B cell (primary cell): ENCODE measurements around the gene RNASE8. TPM values are rescaled to one million over a fixed set of nuclear protein-coding genes. Genes with fewer than 3 reads are reported as not detected.

Experiments
- ATAC-seq: fragments of 200-7000 bp; cut with Tn5 transposase; one replicate; pipeline ENCODE4 v1.10.0; 2021; ENCODE audit warnings: low read depth, mild to moderate bottlenecking, moderate number of reproducible peaks, moderate library complexity
- CTCF ChIA-PET: fragments of 350-600 bp; sonication (Branson Sonifier 250); formaldehyde crosslinking; loops from one replicate; lab custom pipeline; 2021; ENCODE audit warnings: antibody characterized with exemption, inconsistent platforms; lab: Charles Lee
- POLR2A ChIA-PET: fragments of 350-600 bp; sonication (Branson Sonifier 250); formaldehyde crosslinking; loops from one replicate; lab custom pipeline; 2021; ENCODE audit warnings: antibody characterized with exemption; lab: Charles Lee
- DNase-seq: peaks from one replicate; pipeline ENCODE4 v3.0.0; 2013
- H2AFZ ChIP-seq: 2 replicates; pipeline ENCODE4 v1.6.1; 2012; ENCODE audit warnings: mild to moderate bottlenecking, low read depth, low read length; ENCODE audit not compliant: insufficient read depth, poor library complexity, severe bottlenecking
- H3K27ac ChIP-seq, 2 donors: 1 replicate in 1 of 2; 2 replicates in 1 of 2; pipeline ENCODE4 v1.5.1; 2012 to 2013; ENCODE audit warnings: low read length in 2 of 2, mild to moderate bottlenecking in 2 of 2, moderate library complexity in 1 of 2
- H3K27me3 ChIP-seq, 4 experiments: fragments of 200-600 bp in 1 of 4; sonication (generic) in 1 of 4; replicated peaks in 1 of 4; 1 replicate in 2 of 4; 2 replicates in 2 of 4; pipeline versions ENCODE4 v1.6.1 to v1.7.0; 2013 to 2016; ENCODE audit warnings: low read length in 3 of 4, mild to moderate bottlenecking in 2 of 4, mixed read lengths in 1 of 4, moderate library complexity in 1 of 4; ENCODE audit not compliant: insufficient read depth in 4 of 4, control insufficient read depth in 3 of 4; ENCODE audit errors: control extremely low read depth in 1 of 4
- H3K36me3 ChIP-seq, 2 experiments: replicated peaks in 1 of 2; 1 replicate in 1 of 2; 2 replicates in 1 of 2; pipeline versions ENCODE4 v1.6.1 to v1.7.1; 2013; ENCODE audit warnings: low read length in 1 of 2; ENCODE audit not compliant: insufficient read depth in 2 of 2, control insufficient read depth in 1 of 2; ENCODE audit errors: control extremely low read depth in 1 of 2, extremely low read depth in 1 of 2
- H3K4me1 ChIP-seq, 2 donors: fragments of 200-600 bp in 1 of 2; sonication (generic) in 1 of 2; 1 replicate in 1 of 2; 2 replicates in 1 of 2; pipeline versions ENCODE4 v1.5.1 to v1.6.1; 2013 to 2017; ENCODE audit warnings: low read length in 2 of 2; ENCODE audit not compliant: control insufficient read depth in 2 of 2, insufficient read depth in 2 of 2
- H3K4me2 ChIP-seq: replicated peaks from 2 replicates; pipeline ENCODE3; 2012; ENCODE audit warnings: mild to moderate bottlenecking, low read depth, low read length; ENCODE audit not compliant: poor library complexity, severe bottlenecking
- H3K4me3 ChIP-seq, 5 experiments: fragments of 200-600 bp in 1 of 5; sonication (generic) in 1 of 5; 1 replicate in 3 of 5; 2 replicates in 2 of 5; pipeline versions ENCODE4 v1.5.1 to v1.7.0; 2011 to 2016; ENCODE audit warnings: low read length in 4 of 5, mild to moderate bottlenecking in 4 of 5, low read depth in 2 of 5, control low read depth in 1 of 5, moderate library complexity in 1 of 5; ENCODE audit not compliant: insufficient read depth in 1 of 5; ENCODE audit errors: control extremely low read depth in 1 of 5, extremely low read depth in 1 of 5
- H3K79me2 ChIP-seq: fragments of 200-600 bp; sonication (generic); one replicate; pipeline ENCODE4 v1.6.0; 2016; ENCODE audit warnings: low read length; ENCODE audit not compliant: control insufficient read depth, insufficient read depth
- H3K9ac ChIP-seq: fragments of 200-600 bp; sonication (generic); 2 replicates; pipeline ENCODE4 v1.6.1; 2017; ENCODE audit warnings: mild to moderate bottlenecking, low read length, moderate library complexity
- H3K9me3 ChIP-seq, 3 donors: one replicate each; pipeline versions ENCODE4 v1.6.1 to v1.7.1; 2013; ENCODE audit warnings: low read length in 2 of 3; ENCODE audit not compliant: control insufficient read depth in 2 of 3, insufficient read depth in 1 of 3; ENCODE audit errors: control extremely low read depth in 1 of 3
- H4K20me1 ChIP-seq: 2 replicates; pipeline ENCODE4 v1.6.0; 2012; ENCODE audit warnings: mild to moderate bottlenecking, low read length; ENCODE audit not compliant: insufficient read depth, control insufficient read depth, poor library complexity, severe bottlenecking
- H3K27ac Mint-ChIP-seq: one replicate; pipeline ENCODE4 v1.8.0; 2021; ENCODE audit warnings: mixed read lengths
- H3K27me3 Mint-ChIP-seq: one replicate; pipeline ENCODE4 v1.8.0; 2021; ENCODE audit warnings: mixed read lengths
- H3K4me1 Mint-ChIP-seq: one replicate; pipeline ENCODE4 v1.8.0; 2021; ENCODE audit warnings: mixed read lengths
- H3K4me3 Mint-ChIP-seq: one replicate; pipeline ENCODE4 v1.8.0; 2021; ENCODE audit warnings: mixed read lengths
- H3K9me3 Mint-ChIP-seq: one replicate; pipeline ENCODE4 v1.8.0; 2022; ENCODE audit warnings: mixed read lengths; ENCODE audit not compliant: insufficient read depth
- EZH2 ChIP-seq: IDR thresholded peaks from 2 replicates; pipeline ENCODE4 v1.6.1; 2012; ENCODE audit warnings: borderline replicate concordance, low read depth, mild to moderate bottlenecking, moderate library complexity, low read length; ENCODE audit not compliant: insufficient read depth, poor library complexity, severe bottlenecking
- WGBS: methylation state at CpG from one replicate; pipeline ENCODE4 v1.1.5; 2013; ENCODE audit warnings: missing lambda C conversion rate; ENCODE audit not compliant: insufficient coverage; 5-methylcytosine and 5-hydroxymethylcytosine counted together
- intact Hi-C: fragments of 100-400 bp; cut with micrococcal nuclease; formaldehyde crosslinking; loops from one replicate; pipeline ENCODE4 v1.10.0; 2022
- polyA plus RNA-seq: library from polyadenylated mRNA; depleted of rRNA; stranded (reverse); fragments of >200 nt; gene quantifications from 2 replicates; pipeline ENCODE4 v1.2.3, GENCODE V29; 2012
- total RNA-seq, 2 donors: library from RNA; stranded (reverse); fragments of 120-200 nt in 1 of 2; gene quantifications; 1 replicate in 1 of 2; 2 replicates in 1 of 2; pipeline versions ENCODE4 v1.2.3 to v1.2.4, GENCODE V29; 2013 to 2022
- TF ChIP-seq, protein P1 (sequence below): fragments of 200-600 bp; IDR thresholded peaks from one replicate; pipeline ENCODE4 v1.8.0; 2022; ENCODE audit warnings: antibody characterized with exemption, mild to moderate bottlenecking

The RNASE8 gene
- total and polyA plus RNA-seq, 2 donors (not counting 1 experiment from before 2014, with no cell fraction given), result not detected

DNA sequence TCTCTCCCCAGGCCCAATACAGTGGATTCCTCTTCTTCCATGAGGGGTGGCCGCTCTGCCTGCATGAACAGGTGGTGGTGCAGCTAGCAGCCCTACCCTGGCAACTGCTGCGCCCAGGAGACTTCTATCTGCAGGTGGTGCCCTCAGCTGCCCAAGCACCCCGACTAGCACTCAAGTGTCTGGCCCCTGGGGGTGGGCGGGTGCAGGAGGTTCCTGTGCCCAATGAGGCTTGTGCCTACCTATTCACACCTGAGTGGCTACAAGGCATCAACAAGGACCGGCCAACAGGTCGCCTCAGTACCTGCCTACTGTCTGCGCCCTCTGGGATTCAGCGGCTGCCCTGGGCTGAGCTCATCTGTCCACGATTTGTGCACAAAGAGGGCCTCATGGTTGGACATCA lies 16.3 kb downstream of the RNASE8 start:
- peaks cover 39% of the 10 kb centered on the region for H3K4me1 Mint-ChIP-seq
- H3K4me3 ChIP-seq, result no peak overlapping the region
- 86% methylated on average over 9 of the region's 9 CpGs for WGBS
- H3K27ac ChIP-seq, result no peak overlapping the region
- no peak overlapping the region for H3K27ac Mint-ChIP-seq
- no peak overlapping the region for H3K9ac ChIP-seq
- intact Hi-C loops, result no loop called here
- no peak overlapping the region for H2AFZ ChIP-seq
- H3K9me3 Mint-ChIP-seq, result no peaks in the 10 kb centered on the region
- H3K4me1 ChIP-seq, result peaks cover 29 to 33% of the 10 kb centered on the region in 2 donors
- peaks cover 0 to 41% (median 11%) of the 10 kb centered on the region in 4 experiments for H3K27me3 ChIP-seq
- TF ChIP-seq, protein P1, sequence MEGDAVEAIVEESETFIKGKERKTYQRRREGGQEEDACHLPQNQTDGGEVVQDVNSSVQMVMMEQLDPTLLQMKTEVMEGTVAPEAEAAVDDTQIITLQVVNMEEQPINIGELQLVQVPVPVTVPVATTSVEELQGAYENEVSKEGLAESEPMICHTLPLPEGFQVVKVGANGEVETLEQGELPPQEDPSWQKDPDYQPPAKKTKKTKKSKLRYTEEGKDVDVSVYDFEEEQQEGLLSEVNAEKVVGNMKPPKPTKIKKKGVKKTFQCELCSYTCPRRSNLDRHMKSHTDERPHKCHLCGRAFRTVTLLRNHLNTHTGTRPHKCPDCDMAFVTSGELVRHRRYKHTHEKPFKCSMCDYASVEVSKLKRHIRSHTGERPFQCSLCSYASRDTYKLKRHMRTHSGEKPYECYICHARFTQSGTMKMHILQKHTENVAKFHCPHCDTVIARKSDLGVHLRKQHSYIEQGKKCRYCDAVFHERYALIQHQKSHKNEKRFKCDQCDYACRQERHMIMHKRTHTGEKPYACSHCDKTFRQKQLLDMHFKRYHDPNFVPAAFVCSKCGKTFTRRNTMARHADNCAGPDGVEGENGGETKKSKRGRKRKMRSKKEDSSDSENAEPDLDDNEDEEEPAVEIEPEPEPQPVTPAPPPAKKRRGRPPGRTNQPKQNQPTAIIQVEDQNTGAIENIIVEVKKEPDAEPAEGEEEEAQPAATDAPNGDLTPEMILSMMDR, result no peak
- TF ChIP-seq EZH2, result no peak
- ATAC-seq, result no peak
- DNase-seq, result no peak
- H3K4me2 ChIP-seq, result no peak overlapping the region
- no peaks in the 10 kb centered on the region for H3K79me2 ChIP-seq
- ChIA-PET POLR2A (no interaction called here), CTCF (interaction anchor here (0.6 to 6.2 kb wide), 3 partner anchors 17 to 174 kb away, joined by 3 to 133 read pairs (median 91); no protein-coding TSS in a partner anchor)
- no peak overlapping the region for H3K4me3 Mint-ChIP-seq
- H3K9me3 ChIP-seq, result peaks cover 0 to 9% (median 0%) of the 10 kb centered on the region in 3 donors
- H3K36me3 ChIP-seq, result no peaks in the 10 kb centered on the region
- H3K27me3 Mint-ChIP-seq, result peaks cover 13% of the 10 kb centered on the region
- no peaks in the 10 kb centered on the region for H4K20me1 ChIP-seq

DNA sequence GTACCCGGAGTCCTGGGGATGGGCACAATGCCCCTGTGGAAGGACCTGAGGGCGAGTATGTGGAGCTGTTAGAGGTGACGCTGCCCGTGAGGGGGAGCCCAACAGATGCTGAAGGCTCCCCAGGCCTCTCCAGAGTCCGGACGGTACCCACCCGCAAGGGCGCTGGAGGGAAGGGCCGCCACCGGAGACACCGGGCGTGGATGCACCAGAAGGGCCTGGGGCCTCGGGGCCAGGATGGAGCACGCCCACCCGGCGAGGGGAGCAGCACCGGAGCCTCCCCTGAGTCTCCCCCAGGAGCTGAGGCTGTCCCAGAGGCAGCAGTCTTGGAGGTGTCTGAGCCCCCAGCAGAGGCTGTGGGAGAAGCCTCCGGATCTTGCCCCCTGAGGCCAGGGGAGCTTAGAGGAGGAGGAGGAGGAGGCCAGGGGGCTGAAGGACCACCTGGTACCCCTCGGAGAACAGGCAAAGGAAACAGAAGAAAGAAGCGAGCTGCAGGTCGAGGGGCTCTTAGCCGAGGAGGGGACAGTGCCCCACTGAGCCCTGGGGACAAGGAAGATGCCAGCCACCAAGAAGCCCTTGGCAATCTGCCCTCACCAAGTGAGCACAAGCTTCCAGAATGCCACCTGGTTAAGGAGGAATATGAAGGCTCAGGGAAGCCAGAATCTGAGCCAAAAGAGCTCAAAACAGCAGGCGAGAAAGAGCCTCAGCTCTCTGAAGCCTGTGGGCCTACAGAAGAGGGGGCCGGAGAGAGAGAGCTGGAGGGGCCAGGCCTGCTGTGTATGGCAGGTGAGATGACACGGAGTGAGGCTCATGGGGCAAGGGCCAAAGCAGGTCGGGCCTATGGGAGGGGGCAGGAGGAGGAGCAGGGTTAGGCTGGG lies 17.0 kb downstream of the RNASE8 start:
- H3K36me3 ChIP-seq, result no peaks in the 10 kb centered on the region
- 94% methylated on average over 24 of the region's 26 CpGs for WGBS
- DNase-seq, result no peak
- H3K79me2 ChIP-seq, result no peaks in the 10 kb centered on the region
- no peaks in the 10 kb centered on the region for H4K20me1 ChIP-seq
- Mint-ChIP-seq H3K4me3 (no peak overlapping the region), H3K4me1 (peaks cover 32% of the 10 kb centered on the region), H3K9me3 (no peaks in the 10 kb centered on the region), H3K27me3 (peaks cover 10% of the 10 kb centered on the region), H3K27ac (no peak overlapping the region)
- no peak overlapping the region for H3K27ac ChIP-seq
- no peak overlapping the region for H3K4me3 ChIP-seq
- peaks cover 0 to 34% (median 8%) of the 10 kb centered on the region in 4 experiments for H3K27me3 ChIP-seq
- H3K9ac ChIP-seq, result no peak overlapping the region
- intact Hi-C loops, result no loop called here
- ATAC-seq, result no peak
- CTCF ChIA-PET, result interaction anchor here (0.6 to 6.2 kb wide), 4 partner anchors 32 to 173 kb away, joined by 3 to 133 read pairs (median 4); no protein-coding TSS in a partner anchor
- POLR2A ChIA-PET, result no interaction called here
- no peak for TF ChIP-seq EZH2
- TF ChIP-seq, protein P1, result no peak
- no peak overlapping the region for H3K4me2 ChIP-seq
- peaks cover 22 to 26% of the 10 kb centered on the region in 2 donors for H3K4me1 ChIP-seq
- peaks cover 0 to 8% (median 0%) of the 10 kb centered on the region in 3 donors for H3K9me3 ChIP-seq
- H2AFZ ChIP-seq, result no peak overlapping the region
